ENCODE data around the gene CWC27. TPM values are rescaled to one million over a fixed set of nuclear protein-coding genes. Genes with fewer than 3 reads are reported as not detected.

Gene CWC27
- total RNA-seq, 2 donors from 2014 or later = 10.9 to 14.0 TPM

- Histone ChIP-seq H3K36me3 (replicated peaks in 1 of 2; ENCODE audit: insufficient read depth in 1 of 2, low read depth in 2 of 2) (no peaks in the 10 kb centered on the region), H3K4me3 (no peak overlapping the region), H3K27ac (no peak overlapping the region), H3K4me1 (no peaks in the 10 kb centered on the region), H3K9me3 (no peaks in the 10 kb centered on the region), H3K27me3 (no peaks in the 10 kb centered on the region)
- intact Hi-C loops (cut with DNase I) = no loop called here
- 44 to 47% methylated on average over 2 of the region's 2 CpGs for WGBS, 2 donors
- ATAC-seq (no peak), DNase-seq (no peak)
- TF ChIP-seq CTCF (IDR thresholded peaks at IDR 0.05) (no peak), POLR2A (IDR thresholded peaks at IDR 0.05) (no peak)
Observed at GRCh38 chr5:65047948-65048690, 279.4 kb downstream of the CWC27 start.

DNA sequence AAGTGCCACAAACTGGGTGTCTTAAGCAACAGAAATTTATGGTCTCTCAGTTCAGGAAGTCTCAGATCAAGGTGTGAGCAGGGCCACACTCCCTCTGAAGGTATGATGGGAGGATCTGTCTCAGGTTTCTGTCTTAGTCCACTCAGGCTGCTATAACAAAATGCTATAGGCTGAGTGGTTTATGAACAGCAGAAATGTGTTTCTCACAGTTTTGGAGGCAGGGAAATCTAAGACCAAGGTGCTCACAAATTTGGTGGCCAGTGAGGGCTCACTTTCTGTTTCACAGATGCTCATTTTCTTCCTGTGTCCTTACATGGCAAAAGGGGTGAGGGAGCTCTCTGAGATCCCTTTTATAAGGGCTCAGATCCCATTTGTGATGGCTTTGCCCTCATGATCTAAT is 281.4 kb downstream of the CWC27 start:
- Histone ChIP-seq H3K36me3 (replicated peaks in 1 of 2; ENCODE audit: insufficient read depth in 1 of 2, low read depth in 2 of 2) (no peaks in the 10 kb centered on the region), H3K9me3 (no peaks in the 10 kb centered on the region), H3K4me3 (no peak overlapping the region), H3K4me1 (no peaks in the 10 kb centered on the region), H3K27ac (no peak overlapping the region), H3K27me3 (no peaks in the 10 kb centered on the region)
- no peak for ATAC-seq
- TF ChIP-seq CTCF (IDR thresholded peaks at IDR 0.05) (no peak), POLR2A (IDR thresholded peaks at IDR 0.05) (no peak)
- intact Hi-C loops (cut with DNase I) = no loop called here
- no peak for DNase-seq

GRCh38 chr5:65050826-65051498 is 282.2 kb downstream of the CWC27 start:
- no peaks in the 10 kb centered on the region for H3K9me3 ChIP-seq
- H3K27ac ChIP-seq = no peak overlapping the region
- ATAC-seq (no peak), DNase-seq (no peak)
- no peaks in the 10 kb centered on the region for H3K4me1 ChIP-seq
- TF ChIP-seq POLR2A (IDR thresholded peaks at IDR 0.05) (no peak), CTCF (IDR thresholded peaks at IDR 0.05) (no peak)
- 61 to 66% methylated on average over 5 of the region's 5 CpGs for WGBS, 2 donors
- no peaks in the 10 kb centered on the region for H3K27me3 ChIP-seq
- intact Hi-C loops (cut with DNase I) = no loop called here
- H3K36me3 ChIP-seq (replicated peaks in 1 of 2; ENCODE audit: insufficient read depth in 1 of 2, low read depth in 2 of 2) = no peaks in the 10 kb centered on the region
- H3K4me3 ChIP-seq = no peak overlapping the region

GRCh38 chr5:65055938-65056337 is 287.2 kb downstream of the CWC27 start:
- H3K4me3 ChIP-seq = no peak overlapping the region
- H3K27ac ChIP-seq = no peak overlapping the region
- no peak for DNase-seq
- intact Hi-C loops (cut with DNase I) = no loop called here
- H3K27me3 ChIP-seq = no peaks in the 10 kb centered on the region
- no peak for ATAC-seq
- H3K4me1 ChIP-seq = no peaks in the 10 kb centered on the region
- no peaks in the 10 kb centered on the region for H3K36me3 ChIP-seq (replicated peaks in 1 of 2; ENCODE audit: insufficient read depth in 1 of 2, low read depth in 2 of 2)
- H3K9me3 ChIP-seq = no peaks in the 10 kb centered on the region
- WGBS, 2 donors = 76 to 87% methylated on average over 1 of the region's 1 CpG
- TF ChIP-seq CTCF (IDR thresholded peaks at IDR 0.05) (no peak), POLR2A (IDR thresholded peaks at IDR 0.05) (no peak)

All from body of pancreas (tissue), 4 donors.